Neuron (in vitro differentiated cells): ENCODE results near the gene DHX8.

Experiments
- H2AFZ ChIP-seq: one replicate; pipeline ENCODE4 v1.6.1; 2013; ENCODE audit warnings: low read depth, mild to moderate bottlenecking, inconsistent platforms, low read length, moderate library complexity
- H3K27me3 ChIP-seq: one replicate; pipeline ENCODE4 v1.6.1; 2013; ENCODE audit warnings: low read length; ENCODE audit not compliant: insufficient read depth
- H3K36me3 ChIP-seq: one replicate; pipeline ENCODE4 v1.6.1; 2013; ENCODE audit warnings: low read length; ENCODE audit not compliant: insufficient read depth
- H3K4me1 ChIP-seq: one replicate; pipeline ENCODE4 v1.6.1; 2013; ENCODE audit warnings: low read length; ENCODE audit not compliant: insufficient read depth
- H3K4me3 ChIP-seq: 2 replicates; pipeline ENCODE4 v1.5.1; 2013; ENCODE audit warnings: mild to moderate bottlenecking, low read length, moderate library complexity
- H3K9me3 ChIP-seq: one replicate; pipeline ENCODE4 v1.6.1; 2013; ENCODE audit warnings: low read length

The DHX8 gene

DNA sequence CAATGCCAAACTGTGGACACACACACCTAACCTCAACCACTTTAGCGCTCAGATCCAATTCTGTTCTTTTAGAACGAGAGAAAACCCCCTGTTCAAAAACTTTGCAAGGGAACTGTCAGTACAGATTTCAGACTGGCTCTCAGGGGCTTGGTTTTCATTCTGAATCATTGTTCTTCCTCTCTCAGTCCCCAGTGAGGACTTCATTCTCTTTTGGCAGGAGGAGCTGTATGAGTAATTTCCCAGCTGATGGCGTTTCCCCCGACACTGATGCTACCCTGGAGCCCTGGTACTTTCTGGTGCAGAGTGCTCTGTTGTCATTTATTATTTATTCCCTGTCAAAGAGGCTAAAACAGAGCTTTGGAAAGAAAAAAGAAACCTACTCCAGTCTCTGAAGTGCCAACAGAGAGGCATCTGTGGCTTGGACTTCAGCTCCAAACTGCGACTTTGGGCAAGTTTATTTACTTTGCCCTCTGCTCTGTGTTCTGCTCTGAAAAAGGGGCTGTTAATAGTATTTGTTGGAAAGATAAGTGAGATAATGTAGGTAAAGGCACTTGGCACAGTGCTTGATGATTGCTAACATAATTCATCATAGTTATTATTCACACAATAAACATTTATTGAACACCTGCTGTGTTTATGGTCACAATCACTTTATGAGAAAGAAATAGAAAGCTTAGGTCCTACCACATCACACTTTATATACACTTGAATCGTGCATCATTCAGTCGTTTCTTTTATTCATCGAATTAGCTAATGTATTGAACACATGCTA, 34.0 kb downstream of the DHX8 start:
- no peak overlapping the region for H2AFZ ChIP-seq
- H3K4me3 ChIP-seq = no peak overlapping the region
- H3K36me3 ChIP-seq = peaks cover 69% of the 10 kb centered on the region
- no peaks in the 10 kb centered on the region for H3K27me3 ChIP-seq
- H3K9me3 ChIP-seq = no peaks in the 10 kb centered on the region
- no peaks in the 10 kb centered on the region for H3K4me1 ChIP-seq

- peaks cover 13% of the 10 kb centered on the region for H3K4me1 ChIP-seq
- H3K9me3 ChIP-seq = no peaks in the 10 kb centered on the region
- no peak overlapping the region for H3K4me3 ChIP-seq
- H3K36me3 ChIP-seq = peaks cover 78% of the 10 kb centered on the region
- H3K27me3 ChIP-seq = no peaks in the 10 kb centered on the region
- H2AFZ ChIP-seq = no peak overlapping the region
Observed at GRCh38 chr17:43521389-43521788, 37.6 kb downstream of the DHX8 start.

DNA sequence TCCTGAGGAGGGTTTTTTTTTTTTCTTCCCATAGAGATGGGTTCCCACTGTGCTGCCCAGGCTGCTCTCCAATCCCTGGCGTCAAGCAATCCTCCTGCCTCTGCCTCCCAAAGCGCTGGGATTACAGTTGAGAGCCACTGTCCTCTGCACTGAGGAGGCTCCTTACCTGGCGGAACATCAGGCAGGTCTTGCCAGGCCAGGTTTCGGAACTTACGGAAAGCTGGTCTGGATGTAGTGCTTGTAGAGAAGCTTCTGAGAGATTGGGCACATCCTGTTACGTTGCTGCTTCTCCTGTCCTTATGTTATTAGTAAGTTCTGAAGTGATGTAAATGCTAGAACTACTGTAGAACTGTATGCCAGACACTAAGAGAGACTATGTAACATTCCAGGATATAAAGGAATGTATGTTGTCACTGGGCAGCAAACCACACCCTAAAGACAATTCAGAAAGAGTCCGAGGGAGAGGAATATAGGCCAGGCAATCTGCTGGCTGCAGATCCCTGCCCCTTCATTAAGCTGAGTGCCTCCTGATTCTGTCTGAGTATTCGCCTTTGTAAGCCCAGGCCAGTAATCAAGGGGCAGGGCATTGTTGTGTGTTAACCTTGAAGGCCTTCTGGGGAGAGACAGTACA, 41.3 kb downstream of the DHX8 start:
- Histone ChIP-seq H2AFZ (no peak overlapping the region), H3K36me3 (peaks cover 52% of the 10 kb centered on the region), H3K9me3 (no peaks in the 10 kb centered on the region), H3K4me3 (no peak overlapping the region), H3K4me1 (peaks cover 22% of the 10 kb centered on the region), H3K27me3 (no peaks in the 10 kb centered on the region)

- Histone ChIP-seq H3K4me1 (peaks cover 34% of the 10 kb centered on the region), H3K27me3 (no peaks in the 10 kb centered on the region), H2AFZ (no peak overlapping the region), H3K36me3 (peaks cover 38% of the 10 kb centered on the region), H3K9me3 (no peaks in the 10 kb centered on the region), H3K4me3 (no peak overlapping the region)
Observed at GRCh38 chr17:43526886-43527648, 43.3 kb downstream of the DHX8 start.

DNA sequence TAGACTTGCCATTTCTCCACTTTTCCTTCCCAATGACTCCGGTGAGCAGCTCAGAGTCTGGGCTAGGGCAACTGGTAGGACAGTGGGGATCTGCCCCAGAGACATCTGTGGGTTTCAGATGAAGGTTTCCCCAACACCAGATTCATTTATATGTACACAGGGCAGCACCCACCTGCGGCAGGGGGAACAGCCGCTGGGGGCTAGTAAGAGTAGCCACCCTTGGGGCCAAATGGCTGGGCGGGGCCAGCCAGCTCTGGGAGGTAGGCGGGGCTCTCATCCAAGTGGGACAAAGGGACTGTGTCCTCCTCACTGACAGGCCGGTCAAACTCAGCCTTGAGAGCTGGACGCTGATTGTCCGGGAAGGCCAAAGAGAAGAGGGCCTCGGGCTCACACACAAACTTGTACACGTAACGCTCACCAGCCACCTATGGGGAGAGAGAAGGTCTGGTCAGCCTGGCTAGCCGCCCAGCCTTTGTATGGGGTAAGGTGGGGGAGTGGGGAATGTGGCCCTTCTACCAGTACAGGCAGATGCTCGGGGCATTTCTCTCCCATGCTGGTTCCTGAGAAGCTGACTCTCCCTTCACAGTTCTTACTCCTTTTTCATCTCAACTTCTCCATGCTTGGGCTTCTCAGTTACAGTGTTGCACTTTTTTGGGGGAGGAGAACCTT, 44.7 kb downstream of the DHX8 start:
- H3K4me3 ChIP-seq = no peak overlapping the region
- no peaks in the 10 kb centered on the region for H3K9me3 ChIP-seq
- no peaks in the 10 kb centered on the region for H3K27me3 ChIP-seq
- peaks cover 34% of the 10 kb centered on the region for H3K4me1 ChIP-seq
- no peak overlapping the region for H2AFZ ChIP-seq
- H3K36me3 ChIP-seq = peaks cover 31% of the 10 kb centered on the region

GRCh38 chr17:43528988-43529814, 45.4 kb downstream of the DHX8 start:
- Histone ChIP-seq H2AFZ (no peak overlapping the region), H3K36me3 (peaks cover 23% of the 10 kb centered on the region), H3K4me1 (peaks cover 34% of the 10 kb centered on the region), H3K4me3 (no peak overlapping the region), H3K27me3 (no peaks in the 10 kb centered on the region), H3K9me3 (no peaks in the 10 kb centered on the region)

DNA sequence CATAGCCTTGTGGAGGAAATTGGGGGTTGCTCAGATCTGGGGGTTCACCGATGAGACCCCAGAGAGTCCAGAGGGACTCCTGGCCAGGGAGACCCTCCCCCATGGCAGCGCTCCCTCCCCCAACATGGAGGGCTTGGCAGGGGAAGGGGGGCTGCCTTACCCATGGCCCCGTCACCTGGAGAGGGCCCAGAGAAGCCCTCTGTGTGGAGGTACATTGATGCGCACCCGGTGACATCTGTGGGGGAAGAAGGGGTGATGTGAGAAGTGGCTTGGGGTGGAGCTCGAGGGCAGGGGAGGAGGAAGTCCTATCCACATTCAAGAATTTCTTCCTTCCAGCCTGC, 46.1 kb downstream of the DHX8 start:
- Histone ChIP-seq H3K9me3 (no peaks in the 10 kb centered on the region), H3K27me3 (no peaks in the 10 kb centered on the region), H3K4me1 (peaks cover 34% of the 10 kb centered on the region), H3K36me3 (peaks cover 16% of the 10 kb centered on the region), H3K4me3 (no peak overlapping the region), H2AFZ (no peak overlapping the region)

DNA sequence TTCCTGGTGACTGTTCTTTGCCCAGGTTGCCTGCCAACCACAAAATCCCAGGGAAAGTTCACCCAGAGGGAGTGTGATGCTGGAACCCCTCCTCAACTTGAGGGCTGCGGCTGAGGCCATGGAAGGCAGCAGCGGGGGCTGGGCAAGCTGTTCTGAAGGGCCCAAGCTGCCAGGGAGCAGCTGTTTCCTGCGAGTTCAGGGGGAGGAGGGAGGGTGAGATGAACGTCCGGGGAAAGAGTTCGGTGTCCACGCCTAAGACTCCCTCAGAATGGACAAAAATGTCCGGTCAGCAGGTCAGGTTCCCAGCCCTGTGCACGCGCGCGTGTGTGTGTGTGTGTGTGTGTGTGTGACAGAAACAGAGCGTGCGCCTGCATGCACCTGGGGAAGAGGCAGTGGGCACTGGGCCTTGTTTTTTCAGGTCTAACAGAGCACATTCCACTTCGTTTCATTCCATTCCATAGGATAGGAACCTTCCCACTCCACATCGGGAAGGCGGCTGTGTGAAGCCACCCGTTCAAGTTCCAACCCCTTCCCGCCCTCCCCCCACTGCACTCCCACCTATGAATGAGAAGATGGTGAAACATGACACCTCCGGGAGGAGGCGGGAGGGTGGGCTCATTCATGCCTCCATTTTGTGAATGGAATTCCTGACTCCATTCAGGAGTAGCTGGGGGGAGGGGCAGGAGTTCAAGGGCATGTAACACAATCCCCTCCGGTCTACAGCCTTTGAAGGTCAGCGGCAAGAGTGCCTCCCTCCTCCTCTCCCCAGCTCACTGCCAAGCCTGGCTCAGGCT, 46.7 kb downstream of the DHX8 start:
- Histone ChIP-seq H2AFZ (no peak overlapping the region), H3K27me3 (no peaks in the 10 kb centered on the region), H3K9me3 (no peaks in the 10 kb centered on the region), H3K4me3 (peak overlapping the region; percentile 8), H3K36me3 (peaks cover 11% of the 10 kb centered on the region), H3K4me1 (peaks cover 30% of the 10 kb centered on the region)

DNA sequence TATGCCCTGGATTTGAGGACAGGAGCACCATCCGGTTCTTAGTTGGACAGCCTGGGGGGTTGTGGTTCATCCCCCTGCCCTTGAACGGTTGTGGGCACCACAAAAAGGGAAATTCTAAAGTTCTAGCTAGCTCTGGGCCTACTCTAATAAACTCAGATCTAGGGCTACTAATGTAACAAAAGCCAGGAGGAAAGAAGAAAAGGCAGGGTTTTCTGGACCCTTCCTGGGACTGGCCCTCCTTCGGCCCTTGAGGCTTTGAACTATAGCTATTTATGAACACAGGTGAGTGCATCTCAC, 47.3 kb downstream of the DHX8 start:
- Histone ChIP-seq H3K36me3 (peaks cover 10% of the 10 kb centered on the region), H3K9me3 (no peaks in the 10 kb centered on the region), H3K27me3 (no peaks in the 10 kb centered on the region), H3K4me3 (no peak overlapping the region), H3K4me1 (peaks cover 25% of the 10 kb centered on the region), H2AFZ (no peak overlapping the region)

DNA sequence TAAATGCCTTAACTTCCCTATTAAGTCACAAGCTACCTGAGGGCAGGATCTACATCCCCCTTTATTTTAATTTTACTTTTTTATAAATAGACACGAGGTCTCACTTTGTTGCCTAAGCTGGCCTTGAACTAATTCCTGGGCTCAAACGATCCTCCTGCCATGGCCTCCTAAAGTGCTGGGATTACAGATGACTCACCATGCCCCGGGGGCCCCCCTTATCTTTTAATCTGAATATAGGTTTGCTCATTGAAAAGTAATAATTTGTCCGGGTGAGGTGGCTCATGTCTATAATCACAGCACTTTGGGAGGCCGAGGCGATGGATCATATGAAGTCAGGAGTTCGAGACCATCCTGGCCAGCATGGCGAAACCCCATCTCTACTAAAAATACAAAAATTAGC, 48.2 kb downstream of the DHX8 start:
- Histone ChIP-seq H3K9me3 (no peaks in the 10 kb centered on the region), H2AFZ (no peak overlapping the region), H3K27me3 (no peaks in the 10 kb centered on the region), H3K4me1 (peaks cover 18% of the 10 kb centered on the region), H3K4me3 (no peak overlapping the region), H3K36me3 (peaks cover 5% of the 10 kb centered on the region)

DNA sequence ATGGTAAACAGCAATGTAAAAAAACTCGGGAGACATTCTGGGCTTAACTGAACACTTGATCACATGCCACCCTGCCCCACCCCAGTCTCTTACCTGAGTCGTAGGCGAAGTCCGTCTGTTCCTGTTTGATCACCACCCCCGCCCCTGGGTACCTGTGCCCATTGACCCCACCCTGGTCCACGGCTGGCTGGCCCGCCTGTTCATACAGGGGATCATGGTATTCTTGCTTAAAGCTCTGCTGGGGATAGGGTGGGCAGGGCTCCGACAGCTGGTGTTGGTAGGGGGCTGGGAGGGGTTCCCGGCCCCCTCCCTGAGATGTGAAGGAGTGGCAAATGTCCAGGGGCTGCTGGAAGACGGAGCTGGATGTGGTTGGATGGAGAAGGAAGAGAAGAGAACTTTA, 48.8 kb downstream of the DHX8 start:
- Histone ChIP-seq H3K9me3 (no peaks in the 10 kb centered on the region), H2AFZ (no peak overlapping the region), H3K27me3 (no peaks in the 10 kb centered on the region), H3K36me3 (peaks cover 4% of the 10 kb centered on the region), H3K4me3 (no peak overlapping the region), H3K4me1 (peaks cover 18% of the 10 kb centered on the region)

DNA sequence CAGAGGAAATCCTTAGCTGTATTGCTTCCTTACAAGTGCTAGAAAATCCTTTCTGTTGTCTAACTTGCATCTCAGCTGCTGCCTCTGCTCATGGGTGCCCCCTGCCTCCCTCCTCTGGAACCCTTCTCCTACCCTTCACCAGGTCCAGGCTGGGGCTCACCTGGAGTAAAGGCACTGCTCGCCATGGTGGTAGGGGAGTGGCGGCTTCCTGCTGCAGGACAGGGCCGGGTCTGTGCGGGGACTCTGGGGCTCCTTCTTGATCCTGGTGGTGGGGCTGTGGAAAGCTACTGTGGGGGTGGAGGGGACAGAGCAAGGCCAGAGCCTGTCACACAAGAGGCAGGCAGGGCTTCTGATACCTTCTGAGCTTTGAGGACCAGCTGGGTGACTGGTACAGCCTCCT, 49.9 kb downstream of the DHX8 start:
- H3K4me1 ChIP-seq = peaks cover 18% of the 10 kb centered on the region

More for the DNA sequence above, 49.9 kb downstream of the DHX8 start:
- H3K4me3 ChIP-seq = no peak overlapping the region
- no peaks in the 10 kb centered on the region for H3K9me3 ChIP-seq
- no peak overlapping the region for H2AFZ ChIP-seq
- H3K36me3 ChIP-seq = no peaks in the 10 kb centered on the region
- H3K27me3 ChIP-seq = no peaks in the 10 kb centered on the region
